CD4-positive, alpha-beta T cell (primary cell): Measurements from ENCODE around the gene DAP. TPM values are rescaled to one million over a fixed set of nuclear protein-coding genes. Genes with fewer than 3 reads are reported as not detected.

ENCODE experiments used
- ATAC-seq: fragments of 200-7000 bp; cut with Tn5 transposase; one replicate; pipeline ENCODE4 v1.10.0; 2022; ENCODE audit warnings: mild to moderate bottlenecking; ENCODE audit not compliant: poor library complexity
- CTCF ChIA-PET: fragments of 350-600 bp; sonication (Branson Sonifier 250); formaldehyde crosslinking; loops from one replicate; lab custom pipeline; 2021; ENCODE audit warnings: antibody characterized with exemption, inconsistent platforms; lab: Charles Lee
- POLR2A ChIA-PET: fragments of 350-600 bp; sonication (Branson Sonifier 250); formaldehyde crosslinking; loops from one replicate; lab custom pipeline; 2021; ENCODE audit warnings: antibody characterized with exemption, inconsistent platforms; lab: Charles Lee
- DNase-seq, 14 experiments: peaks; one replicate each; pipeline ENCODE4 v3.0.0-alpha.2; 2013 to 2020; ENCODE audit warnings: mixed read lengths in 2 of 14
- H3K27ac ChIP-seq, 2 donors: one replicate each; pipeline versions ENCODE4 v1.5.1 to v1.7.0; 2013; ENCODE audit warnings: low read length in 2 of 2, low read depth in 1 of 2, mild to moderate bottlenecking in 1 of 2
- H3K27me3 ChIP-seq, 2 experiments: 1 replicate in 1 of 2; 2 replicates in 1 of 2; pipeline versions ENCODE4 v1.6.1 to v1.7.0; 2013; ENCODE audit warnings: low read length in 2 of 2, control low read depth in 1 of 2, mild to moderate bottlenecking in 1 of 2, moderate library complexity in 1 of 2; ENCODE audit not compliant: insufficient read depth in 2 of 2, control insufficient read depth in 1 of 2
- H3K36me3 ChIP-seq: one replicate; pipeline ENCODE4 v1.6.1; 2013; ENCODE audit warnings: low read length, control low read depth; ENCODE audit not compliant: insufficient read depth
- H3K4me1 ChIP-seq: one replicate; pipeline ENCODE4 v1.6.1; 2013; ENCODE audit warnings: low read length, control low read depth; ENCODE audit not compliant: insufficient read depth
- H3K4me3 ChIP-seq: one replicate; pipeline ENCODE4 v1.5.1; 2013; ENCODE audit warnings: mild to moderate bottlenecking, low read length, moderate library complexity
- H3K9me3 ChIP-seq, 2 experiments: 1 replicate in 1 of 2; 2 replicates in 1 of 2; pipeline versions ENCODE4 v1.6.1 to v1.7.0; 2013; ENCODE audit warnings: low read length in 2 of 2, mild to moderate bottlenecking in 2 of 2, control low read depth in 1 of 2, moderate library complexity in 1 of 2; ENCODE audit not compliant: control insufficient read depth in 1 of 2, insufficient read depth in 1 of 2
- H3K27ac Mint-ChIP-seq: one replicate; pipeline ENCODE4 v1.8.0; 2020; ENCODE audit warnings: mixed read lengths
- H3K27me3 Mint-ChIP-seq: one replicate; pipeline ENCODE4 v1.8.0; 2021; ENCODE audit warnings: mixed read lengths
- H3K36me3 Mint-ChIP-seq: one replicate; pipeline ENCODE4 v1.8.0; 2021; ENCODE audit warnings: low read depth, mixed read lengths
- H3K4me1 Mint-ChIP-seq: one replicate; pipeline ENCODE4 v1.8.0; 2021; ENCODE audit warnings: low read depth, mixed read lengths
- H3K4me3 Mint-ChIP-seq: one replicate; pipeline ENCODE4 v1.8.0; 2020; ENCODE audit warnings: mild to moderate bottlenecking, mixed read lengths
- H3K9me3 Mint-ChIP-seq: one replicate; pipeline ENCODE4 v1.8.0; 2020; ENCODE audit warnings: mixed read lengths
- CTCF ChIP-seq: fragments of 200-600 bp; IDR thresholded peaks from one replicate; pipeline ENCODE4 v1.8.0; 2022; ENCODE audit warnings: antibody characterized with exemption, mild to moderate bottlenecking
- intact Hi-C, 2 experiments: fragments of 100-400 bp; cut with DNase I in 1 of 2; cut with micrococcal nuclease in 1 of 2; formaldehyde crosslinking; loops; one replicate each; pipeline versions ENCODE4 v1.15.1 to v1.9.0; 2023 to 2025; cut with DNase I, micrococcal nuclease
- total RNA-seq, 174 experiments: library from RNA in 2 of 174; stranded (reverse) in 2 of 174; gene quantifications; one replicate each; pipeline ENCODE4 v1.2.3 and lab custom pipeline; 2021 to 2026

DAP gene
- total RNA-seq, 2 experiments from 2014 or later, result 33.6 to 35.2 TPM

GRCh38 chr5:10636363-10637142, 124.5 kb downstream of the DAP start:
- H3K9me3 ChIP-seq, result peaks cover 0 to 16% of the 10 kb centered on the region in 2 experiments

GRCh38 chr5:10635867-10636350, 125.1 kb downstream of the DAP start:
- H3K4me3 ChIP-seq, result no peak overlapping the region
- DNase-seq (no peak), ATAC-seq (no peak)
- H3K27me3 ChIP-seq, result no peaks in the 10 kb centered on the region
- peaks cover 0 to 16% of the 10 kb centered on the region in 2 experiments for H3K9me3 ChIP-seq
- Mint-ChIP-seq H3K36me3 (no peaks in the 10 kb centered on the region), H3K4me1 (peaks cover 37% of the 10 kb centered on the region), H3K4me3 (no peak overlapping the region), H3K27ac (no peak overlapping the region), H3K27me3 (no peaks in the 10 kb centered on the region), H3K9me3 (no peaks in the 10 kb centered on the region)
- TF ChIP-seq CTCF, result no peak
- H3K4me1 ChIP-seq, result peaks cover 47% of the 10 kb centered on the region
- H3K36me3 ChIP-seq, result no peaks in the 10 kb centered on the region
- intact Hi-C loops, result no loop called here
- ChIA-PET CTCF (interaction anchor here (0.8 kb wide), 1 partner anchor 8 kb away, joined by 3 read pairs; no protein-coding TSS in a partner anchor), POLR2A (no interaction called here)
- H3K27ac ChIP-seq, result no peak overlapping the region

More at GRCh38 chr5:10636363-10637142, 124.5 kb downstream of the DAP start:
- Histone ChIP-seq H3K27ac (no peak overlapping the region), H3K36me3 (no peaks in the 10 kb centered on the region), H3K4me1 (peaks cover 42% of the 10 kb centered on the region), H3K4me3 (no peak overlapping the region), H3K27me3 (no peaks in the 10 kb centered on the region)
- TF ChIP-seq CTCF, result no peak
- Mint-ChIP-seq H3K4me1 (peaks cover 31% of the 10 kb centered on the region), H3K9me3 (no peaks in the 10 kb centered on the region), H3K27ac (no peak overlapping the region), H3K4me3 (no peak overlapping the region), H3K36me3 (no peaks in the 10 kb centered on the region), H3K27me3 (no peaks in the 10 kb centered on the region)
- ChIA-PET POLR2A (interaction anchor here (0.5 kb wide), 1 partner anchor 208 kb away, joined by 4 read pairs; no protein-coding TSS in a partner anchor), CTCF (interaction anchor here (0.8 kb wide), 1 partner anchor 9 kb away, joined by 3 read pairs; no protein-coding TSS in a partner anchor)
- intact Hi-C loops, result no loop called here
- DNase-seq (no peak), ATAC-seq (no peak)

GRCh38 chr5:10635257-10635866, 125.7 kb downstream of the DAP start:
- no peaks in the 10 kb centered on the region for H3K9me3 Mint-ChIP-seq
- no peaks in the 10 kb centered on the region for H3K36me3 Mint-ChIP-seq
- no peaks in the 10 kb centered on the region for H3K27me3 Mint-ChIP-seq
- peak overlapping the region; percentile 10 for H3K27ac Mint-ChIP-seq
- CTCF ChIA-PET, result no interaction called here
- Histone ChIP-seq H3K4me1 (peaks cover 47% of the 10 kb centered on the region), H3K36me3 (no peaks in the 10 kb centered on the region), H3K9me3 (peaks cover 0 to 16% of the 10 kb centered on the region in 2 experiments), H3K27me3 (no peaks in the 10 kb centered on the region), H3K4me3 (no peak overlapping the region), H3K27ac (no peak overlapping the region)
- no peak for TF ChIP-seq CTCF
- peak overlapping the region; percentile 3 for H3K4me3 Mint-ChIP-seq
- DNase-seq (peak in 11 of 14 experiments; percentile 7 to 76 (median 43)), ATAC-seq (peak; percentile 68)
- H3K4me1 Mint-ChIP-seq, result peaks cover 37% of the 10 kb centered on the region
- POLR2A ChIA-PET, result no interaction called here
- intact Hi-C loops, result no loop called here
